ENCODE results near the gene CUL7. TPM values are rescaled to one million over a fixed set of nuclear protein-coding genes. Genes with fewer than 3 reads are reported as not detected.

The CUL7 gene
- total RNA-seq, 4 donors from 2014 or later = 11.9 to 21.3 (median 15.4) TPM

GRCh38 chr6:42989923-42990322 lies 63.7 kb downstream of the CUL7 start:
- Histone ChIP-seq H3K27ac (no peak overlapping the region), H3K4me1 (peaks cover 30 to 34% of the 10 kb centered on the region in 2 donors), H3K4me3 (no peak overlapping the region), H3K9me3 (no peaks in the 10 kb centered on the region), H3K36me3 (peaks cover 0 to 17% of the 10 kb centered on the region in 2 donors), H3K27me3 (no peaks in the 10 kb centered on the region)
- intact Hi-C loops (cut with DNase I; ENCODE audit: low total_unique reads) (no loop called here), in situ Hi-C loops (cut with MboI; ENCODE audit: low sequenced_read_pairs in 4 of 4) (no loop called here)
- no peak for DNase-seq
- TF ChIP-seq CTCF (IDR thresholded peaks at IDR 0.05 in 4 of 5, conservative IDR thresholded peaks at IDR 0.05 in 1 of 5) (no peak), POLR2A (IDR thresholded peaks at IDR 0.05) (no peak)
- ATAC-seq = no peak

- DNase-seq = peak in 1 of 2 donors; percentile 31
- in situ Hi-C loops (cut with MboI; ENCODE audit: low sequenced_read_pairs in 4 of 4) = no loop called here
- Histone ChIP-seq H3K27me3 (no peaks in the 10 kb centered on the region), H3K27ac (no peak overlapping the region), H3K36me3 (peaks cover 0 to 14% of the 10 kb centered on the region in 2 donors), H3K4me1 (peaks cover 34 to 41% of the 10 kb centered on the region in 2 donors), H3K9me3 (no peaks in the 10 kb centered on the region), H3K4me3 (no peak overlapping the region)
- no peak for TF ChIP-seq POLR2A (IDR thresholded peaks at IDR 0.05)
- no peak for TF ChIP-seq CTCF (IDR thresholded peaks at IDR 0.05 in 4 of 5, conservative IDR thresholded peaks at IDR 0.05 in 1 of 5)
- intact Hi-C loops (cut with DNase I; ENCODE audit: low total_unique reads) = no loop called here
- no peak for ATAC-seq
These were observed 65.1 kb downstream of the CUL7 start for GRCh38 chr6:42988486-42989020.

Other genes starting within 250 kb of the CUL7 start
- gene RPL7L1, start 174.2 kb downstream of the CUL7 start, total RNA-seq = 10 to 100 TPM; 59.6 to 87.1 (median 65.2) TPM
- not detected for gene PTCRA, start 137.8 kb downstream of the CUL7 start, total RNA-seq
- 10 to 100 TPM in 2 of 4 donors, 1 to 10 TPM in 2; 7.1 to 13.5 (median 9.3) TPM for gene CNPY3, start 124.4 kb downstream of the CUL7 start, total RNA-seq
- gene GNMT, start 93.1 kb downstream of the CUL7 start, total RNA-seq = 1 to 10 TPM in 1 of 4 donors, under 1 TPM in 2, not detected in 1; 0.42 to 1.1 (median 0.61) TPM
- 10 to 100 TPM in 2 of 4 donors, 1 to 10 TPM in 2; 7.4 to 45.1 (median 12.6) TPM for gene PEX6, start 74.7 kb downstream of the CUL7 start, total RNA-seq
- 10 to 100 TPM; 44.3 to 68.2 (median 52.6) TPM for gene PPP2R5D, start 69.3 kb downstream of the CUL7 start, total RNA-seq
- gene MEA1, start 39.9 kb downstream of the CUL7 start, total RNA-seq = 10 to 100 TPM; 25.0 to 33.5 (median 25.9) TPM
- gene KLHDC3, start 39.6 kb downstream of the CUL7 start, total RNA-seq = 100 to 1,000 TPM in 2 of 4 donors, 10 to 100 TPM in 2; 66.5 to 164 (median 119) TPM
- 10 to 100 TPM; 37.7 to 64.3 (median 51.0) TPM for gene RRP36, start 32.2 kb downstream of the CUL7 start, total RNA-seq
- 10 to 100 TPM; 34.1 to 64.9 (median 41.1) TPM for gene MRPL2, start 5.6 kb upstream of the CUL7 start, total RNA-seq
- gene KLC4, start 5.8 kb upstream of the CUL7 start, total RNA-seq = 10 to 100 TPM; 12.2 to 19.3 (median 14.6) TPM
- gene PTK7, start 22.5 kb upstream of the CUL7 start, total RNA-seq = under 1 TPM; 0.15 to 0.64 (median 0.24) TPM
- 10 to 100 TPM; 35.2 to 54.7 (median 44.9) TPM for gene SRF, start 117.4 kb upstream of the CUL7 start, total RNA-seq
- gene CUL9, start 128.3 kb upstream of the CUL7 start, total RNA-seq = 10 to 100 TPM in 1 of 4 donors, 1 to 10 TPM in 3; 5.3 to 20.1 (median 7.1) TPM
- gene DNPH1, start 175.6 kb upstream of the CUL7 start, total RNA-seq = 10 to 100 TPM; 42.3 to 87.6 (median 69.2) TPM
- under 1 TPM in 1 of 4 donors, not detected in 3; 0.04 TPM for gene TTBK1, start 189.6 kb upstream of the CUL7 start, total RNA-seq
- gene SLC22A7, start 244.4 kb upstream of the CUL7 start, total RNA-seq = under 1 TPM in 1 of 4 donors, not detected in 3; 0.42 TPM